Fibroblast of lung (primary cell): Measurements from ENCODE around the gene COL19A1. TPM values are rescaled to one million over a fixed set of nuclear protein-coding genes. Genes with fewer than 3 reads are reported as not detected.

Experiments used
- DNase-seq, 2 donors: peaks; one replicate each; pipeline versions ENCODE4 v3.0.0 to v3.0.0-alpha.2; 2010; ENCODE audit warnings: low read depth in 2 of 2
- H2AFZ ChIP-seq: 2 replicates; pipeline ENCODE4 v1.5.1; 2012; ENCODE audit warnings: low read length, control low read depth, inconsistent platforms
- H3K27ac ChIP-seq: 2 replicates; pipeline ENCODE4 v1.5.1; 2011; ENCODE audit warnings: low read length, control low read depth; ENCODE audit not compliant: insufficient read depth
- H3K27me3 ChIP-seq: 2 replicates; pipeline ENCODE4 v1.5.1; 2011; ENCODE audit warnings: mild to moderate bottlenecking, low read length; ENCODE audit not compliant: control insufficient read depth, insufficient read depth
- H3K36me3 ChIP-seq: 2 replicates; pipeline ENCODE4 v1.5.1; 2011; ENCODE audit warnings: low read length; ENCODE audit not compliant: control insufficient read depth, insufficient read depth
- H3K4me1 ChIP-seq: 2 replicates; pipeline ENCODE4 v1.5.1; 2011; ENCODE audit warnings: low read length; ENCODE audit not compliant: control insufficient read depth, insufficient read depth; ENCODE audit errors: extremely low read depth
- H3K4me2 ChIP-seq: 2 replicates; pipeline ENCODE4 v1.5.1; 2011; ENCODE audit warnings: low read length, control low read depth; ENCODE audit not compliant: insufficient read depth; ENCODE audit errors: extremely low read depth
- H3K4me3 ChIP-seq, 4 experiments: fragments of 200-600 bp in 1 of 4; sonication (generic) in 1 of 4; replicated peaks in 1 of 4; 2 replicates each; pipeline ENCODE4 v1.5.1; 2011 to 2016; ENCODE audit warnings: low read length in 4 of 4, low read depth in 3 of 4, mild to moderate bottlenecking in 3 of 4, control low read depth in 2 of 4, inconsistent platforms in 1 of 4, mixed read lengths in 1 of 4; ENCODE audit not compliant: insufficient read depth in 1 of 4; ENCODE audit errors: control extremely low read depth in 1 of 4
- H3K79me2 ChIP-seq: 2 replicates; pipeline ENCODE4 v1.5.1; 2012; ENCODE audit warnings: mild to moderate bottlenecking, low read length, inconsistent platforms; ENCODE audit not compliant: control insufficient read depth, insufficient read depth
- H3K9ac ChIP-seq: 2 replicates; pipeline ENCODE4 v1.5.1; 2011; ENCODE audit warnings: mild to moderate bottlenecking, low read length, control low read depth; ENCODE audit not compliant: insufficient read depth
- H3K9me3 ChIP-seq: 2 replicates; pipeline ENCODE4 v1.5.1; 2012; ENCODE audit warnings: low read depth, low read length; ENCODE audit not compliant: control insufficient read depth, insufficient read depth
- H4K20me1 ChIP-seq: 2 replicates; pipeline ENCODE4 v1.5.1; 2011; ENCODE audit warnings: low read length; ENCODE audit not compliant: control insufficient read depth, insufficient read depth; ENCODE audit errors: extremely low read depth
- CTCF ChIP-seq, 2 donors: IDR thresholded peaks in 1 of 2; conservative IDR thresholded peaks in 1 of 2; 1 replicate in 1 of 2; 2 replicates in 1 of 2; pipeline ENCODE4 v1.5.1; 2011 to 2012; ENCODE audit warnings: low read length in 2 of 2, control low read depth in 1 of 2, inconsistent platforms in 1 of 2, low read depth in 1 of 2, mild to moderate bottlenecking in 1 of 2
- EZH2 ChIP-seq: IDR thresholded peaks from 2 replicates; pipeline ENCODE4 v1.5.1; 2012; ENCODE audit warnings: low read length, control low read depth, mild to moderate bottlenecking; ENCODE audit errors: missing control alignments
- polyA plus RNA-seq, 2 donors: library from polyadenylated mRNA; depleted of rRNA in 1 of 2; stranded (reverse) in 1 of 2; unstranded in 1 of 2; fragments of >200 nt; gene quantifications; 2 replicates each; pipeline ENCODE4 v1.2.1, GENCODE V29; 2011 to 2012; ENCODE audit warnings: missing spikeins in 1 of 2
- total RNA-seq: library from RNA; depleted of rRNA; stranded (reverse); fragments of >200 nt; gene quantifications from 2 replicates; pipeline ENCODE4 v1.2.1, GENCODE V29; 2014

Gene COL19A1
- total and polyA plus RNA-seq, 2 donors (not counting 1 experiment from before 2014, with no cell fraction given) = 0.01 TPM; not detected in 1

- Histone ChIP-seq H3K79me2 (no peaks in the 10 kb centered on the region), H4K20me1 (no peaks in the 10 kb centered on the region), H3K36me3 (no peaks in the 10 kb centered on the region), H2AFZ (no peak overlapping the region), H3K4me3 (no peak overlapping the region), H3K4me1 (no peaks in the 10 kb centered on the region), H3K27me3 (no peaks in the 10 kb centered on the region), H3K9me3 (no peaks in the 10 kb centered on the region), H3K4me2 (no peak overlapping the region), H3K27ac (no peak overlapping the region), H3K9ac (no peak overlapping the region)
- DNase-seq = no peak
- TF ChIP-seq EZH2 = no peak
- TF ChIP-seq CTCF (conservative IDR thresholded peaks at IDR 0.05 in 1 of 2, IDR thresholded peaks at IDR 0.05 in 1 of 2; ENCODE audit: low read depth in 1 of 2, low read length in 2 of 2) = no peak
Measured at GRCh38 chr6:70258483-70258882, 392.1 kb downstream of the COL19A1 start.

Other genes starting within 250 kb of the COL19A1 start
- gene LMBRD1, start 69.5 kb upstream of the COL19A1 start, total RNA-seq = 27.2 and 30.7 TPM in 2 replicates
- 27.2 and 46.5 TPM in 2 replicates for gene LMBRD1, start 69.5 kb upstream of the COL19A1 start, polyA plus RNA-seq